DOHH2 (cell line): ENCODE results near the gene VSTM2B.

Experiments
- H3F3A ChIP-seq: fragments of 200-600 bp; sonication (generic), shearing (Covaris generic); 2 replicates; pipeline ENCODE4 v1.6.0; 2016; ENCODE audit warnings: antibody characterized with exemption, mild to moderate bottlenecking; ENCODE audit not compliant: control insufficient read depth, insufficient read depth
- H3K27ac ChIP-seq: fragments of 200-600 bp; sonication (generic); 2 replicates; pipeline ENCODE4 v1.5.1; 2014; ENCODE audit warnings: low read depth, mild to moderate bottlenecking, low read length, moderate library complexity
- H3K27me3 ChIP-seq: fragments of 200-600 bp; sonication (generic); 2 replicates; pipeline ENCODE4 v1.6.1; 2014; ENCODE audit warnings: mild to moderate bottlenecking, low read length, mixed read lengths; ENCODE audit not compliant: control insufficient read depth
- H3K36me3 ChIP-seq: fragments of 200-600 bp; sonication (generic); 2 replicates; pipeline ENCODE4 v1.6.1; 2014; ENCODE audit warnings: mild to moderate bottlenecking, low read length, moderate library complexity, mixed read lengths; ENCODE audit not compliant: control insufficient read depth
- H3K4me1 ChIP-seq: fragments of 200-600 bp; sonication (generic); 2 replicates; pipeline ENCODE4 v1.6.1; 2014; ENCODE audit warnings: mild to moderate bottlenecking, low read length, mixed read lengths; ENCODE audit not compliant: control insufficient read depth
- H3K4me2 ChIP-seq: fragments of 200-600 bp; sonication (generic); 2 replicates; pipeline ENCODE4 v1.6.0; 2014; ENCODE audit warnings: mild to moderate bottlenecking, low read length, moderate library complexity
- H3K4me3 ChIP-seq: fragments of 200-600 bp; sonication (generic); 2 replicates; pipeline ENCODE4 v1.5.1; 2014; ENCODE audit warnings: mild to moderate bottlenecking, low read length, mixed read lengths
- H3K79me2 ChIP-seq: fragments of 200-600 bp; sonication (generic); 2 replicates; pipeline ENCODE4 v1.6.1; 2014; ENCODE audit warnings: mild to moderate bottlenecking, low read length, mixed read lengths; ENCODE audit not compliant: control insufficient read depth
- H3K9me2 ChIP-seq: fragments of 200-600 bp; sonication (generic); replicated peaks from 2 replicates; pipeline ENCODE4 v1.6.1; 2014; ENCODE audit warnings: mild to moderate bottlenecking, low read length, mixed read lengths; ENCODE audit not compliant: control insufficient read depth
- H3K9me3 ChIP-seq: fragments of 200-600 bp; sonication (generic); 2 replicates; pipeline ENCODE4 v1.6.1; 2014; ENCODE audit warnings: antibody characterized with exemption, low read length, mixed read lengths; ENCODE audit not compliant: control insufficient read depth, insufficient read depth
- H4K20me1 ChIP-seq: fragments of 200-600 bp; sonication (generic); 2 replicates; pipeline ENCODE4 v1.6.0; 2014; ENCODE audit warnings: low read depth, mild to moderate bottlenecking, antibody characterized with exemption, low read length, moderate library complexity; ENCODE audit not compliant: control insufficient read depth, insufficient read depth
- CTCF ChIP-seq: fragments of 200-600 bp; sonication (generic); IDR thresholded peaks from one replicate; pipeline ENCODE4 v1.5.1; 2014; ENCODE audit warnings: antibody characterized with exemption, mild to moderate bottlenecking, low read depth, low read length; ENCODE audit not compliant: poor library complexity, severe bottlenecking
- EZH2phosphoT487 ChIP-seq: fragments of 200-600 bp; sonication (generic); IDR thresholded peaks from 2 replicates; pipeline ENCODE4 v1.6.1; 2017; ENCODE audit warnings: borderline replicate concordance, mild to moderate bottlenecking, antibody characterized with exemption, low read length, moderate library complexity, mixed read lengths

Gene VSTM2B

DNA sequence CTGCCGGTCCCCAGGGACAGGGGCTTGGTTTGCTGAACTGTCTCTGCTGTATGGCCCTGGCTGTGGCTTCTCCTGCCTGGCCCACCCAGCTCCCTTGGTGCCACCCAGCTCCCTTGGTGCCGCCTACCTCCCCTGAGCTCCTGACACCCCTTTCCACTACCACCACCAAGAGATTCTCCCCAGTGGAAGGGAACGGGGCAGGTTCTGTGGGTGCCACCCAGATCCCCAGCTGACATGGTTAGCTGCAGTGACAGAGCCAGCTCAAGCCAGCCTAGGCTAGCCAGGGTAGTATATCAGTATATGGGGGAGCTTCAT lies 51.8 kb downstream of the VSTM2B start:
- Histone ChIP-seq H3K9me3 (no peaks in the 10 kb centered on the region), H3K4me1 (no peaks in the 10 kb centered on the region), H3K27ac (no peak overlapping the region), H3K4me3 (no peak overlapping the region), H3K9me2 (no peaks in the 10 kb centered on the region), H3K27me3 (peaks cover 6% of the 10 kb centered on the region; the same call in 1 of the 2 replicates), H3K36me3 (no peaks in the 10 kb centered on the region), H3K4me2 (no peak overlapping the region), H4K20me1 (no peaks in the 10 kb centered on the region), H3F3A (no peaks in the 10 kb centered on the region), H3K79me2 (no peaks in the 10 kb centered on the region)
- no peak for TF ChIP-seq CTCF
- TF ChIP-seq EZH2phosphoT487: no peak

DNA sequence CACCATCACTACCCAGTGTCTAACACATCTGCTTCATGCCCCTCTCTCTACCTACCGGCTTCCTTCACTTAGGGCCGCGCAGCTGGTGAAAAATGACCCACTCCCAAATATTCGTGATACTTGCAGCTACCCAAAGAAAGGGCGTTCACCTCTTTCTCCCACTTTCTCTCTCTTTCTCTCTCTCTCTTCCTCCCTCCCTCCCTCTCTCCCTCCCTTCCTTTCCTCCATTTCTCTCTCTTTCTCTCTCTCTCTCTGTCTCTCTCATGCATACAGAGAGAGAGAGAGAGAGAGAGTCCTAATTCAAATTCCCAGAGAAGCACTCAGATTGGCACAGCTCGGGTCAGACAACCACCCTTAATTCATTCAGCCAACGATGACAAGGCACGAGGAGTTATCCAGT lies 52.6 kb downstream of the VSTM2B start:
- Histone ChIP-seq H4K20me1 (no peaks in the 10 kb centered on the region), H3K36me3 (no peaks in the 10 kb centered on the region), H3K9me2 (no peaks in the 10 kb centered on the region), H3K4me3 (no peak overlapping the region), H3K27ac (no peak overlapping the region), H3K79me2 (no peaks in the 10 kb centered on the region), H3K4me1 (no peaks in the 10 kb centered on the region), H3K27me3 (peaks cover 6% of the 10 kb centered on the region; the same call in 1 of the 2 replicates), H3F3A (no peaks in the 10 kb centered on the region), H3K4me2 (no peak overlapping the region), H3K9me3 (no peaks in the 10 kb centered on the region)
- no peak for TF ChIP-seq EZH2phosphoT487
- TF ChIP-seq CTCF: no peak

DNA sequence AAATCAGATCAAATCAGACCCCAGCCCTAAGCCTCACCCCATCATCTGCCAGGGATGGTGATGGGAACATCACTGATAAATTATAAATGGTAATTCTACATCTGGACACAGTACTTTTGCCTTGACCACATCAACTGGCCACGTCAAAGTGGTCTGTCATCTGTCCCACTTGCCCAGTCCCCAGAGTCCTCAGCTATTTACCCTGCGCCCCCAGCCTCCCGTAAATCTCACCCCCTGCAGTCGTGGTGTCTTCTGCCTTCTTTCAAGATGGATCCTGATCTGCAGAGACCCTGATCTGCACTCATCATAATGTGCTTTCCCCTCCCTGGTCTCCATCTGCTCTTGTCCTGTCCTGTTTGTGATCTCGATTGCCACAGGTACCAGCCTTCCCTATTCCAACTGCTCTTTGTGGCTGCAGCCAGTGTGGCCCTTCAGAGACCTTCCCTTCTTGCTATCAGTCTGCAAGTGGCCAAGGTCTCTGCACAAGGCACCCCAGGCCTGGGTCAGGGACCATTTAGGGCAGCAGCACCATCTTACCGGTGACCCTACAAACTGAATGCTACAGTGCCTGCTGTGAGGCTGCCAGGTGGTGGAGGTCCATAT lies 53.6 kb downstream of the VSTM2B start:
- no peak overlapping the region for H3K4me3 ChIP-seq
- H3K9me3 ChIP-seq: no peaks in the 10 kb centered on the region
- no peak for TF ChIP-seq EZH2phosphoT487
- TF ChIP-seq CTCF: no peak
- H3K79me2 ChIP-seq: no peaks in the 10 kb centered on the region
- H3K36me3 ChIP-seq: no peaks in the 10 kb centered on the region
- H3K27me3 ChIP-seq: peaks cover 6% of the 10 kb centered on the region; the same call in 1 of the 2 replicates
- no peaks in the 10 kb centered on the region for H3F3A ChIP-seq
- no peak overlapping the region for H3K27ac ChIP-seq
- H3K9me2 ChIP-seq: no peaks in the 10 kb centered on the region
- no peaks in the 10 kb centered on the region for H3K4me1 ChIP-seq
- H4K20me1 ChIP-seq: no peaks in the 10 kb centered on the region
- H3K4me2 ChIP-seq: no peak overlapping the region
